ENCODE measurements around the gene SRGAP3.

Gene SRGAP3

GRCh38 chr3:9180764-9181117 lies 68.7 kb downstream of the SRGAP3 start:
- in situ Hi-C loops (cut with MboI; ENCODE audit: low sequenced_read_pairs): no loop called here

- in situ Hi-C loops (cut with MboI; ENCODE audit: low sequenced_read_pairs): no loop called here
Measured at GRCh38 chr3:9179826-9180763, 69.4 kb downstream of the SRGAP3 start.

- in situ Hi-C loops (cut with MboI; ENCODE audit: low sequenced_read_pairs): no loop called here
Measured at GRCh38 chr3:9178697-9179096, 70.7 kb downstream of the SRGAP3 start.

- in situ Hi-C loops (cut with MboI; ENCODE audit: low sequenced_read_pairs): no loop called here
Measured at GRCh38 chr3:9175421-9175820, 74.0 kb downstream of the SRGAP3 start.

- in situ Hi-C loops (cut with MboI; ENCODE audit: low sequenced_read_pairs): no loop called here
Measured at GRCh38 chr3:9173445-9173844, 76.0 kb downstream of the SRGAP3 start.

GRCh38 chr3:9172851-9173321 lies 76.6 kb downstream of the SRGAP3 start:
- in situ Hi-C loops (cut with MboI; ENCODE audit: low sequenced_read_pairs): no loop called here

- in situ Hi-C loops (cut with MboI; ENCODE audit: low sequenced_read_pairs): no loop called here
Measured at GRCh38 chr3:9170851-9171160, 78.6 kb downstream of the SRGAP3 start.

GRCh38 chr3:9169956-9170850 lies 79.2 kb downstream of the SRGAP3 start:
- in situ Hi-C loops (cut with MboI; ENCODE audit: low sequenced_read_pairs): no loop called here

- in situ Hi-C loops (cut with MboI; ENCODE audit: low sequenced_read_pairs): no loop called here
Measured at GRCh38 chr3:9169326-9169725, 80.1 kb downstream of the SRGAP3 start.

- in situ Hi-C loops (cut with MboI; ENCODE audit: low sequenced_read_pairs): no loop called here
Measured at GRCh38 chr3:9168241-9168741, 81.2 kb downstream of the SRGAP3 start.

GRCh38 chr3:9167222-9167621 lies 82.2 kb downstream of the SRGAP3 start:
- in situ Hi-C loops (cut with MboI; ENCODE audit: low sequenced_read_pairs): no loop called here

- in situ Hi-C loops (cut with MboI; ENCODE audit: low sequenced_read_pairs): no loop called here
Measured at GRCh38 chr3:9165421-9165820, 84.0 kb downstream of the SRGAP3 start.

- in situ Hi-C loops (cut with MboI; ENCODE audit: low sequenced_read_pairs): no loop called here
Measured at GRCh38 chr3:9163289-9163688, 86.2 kb downstream of the SRGAP3 start.

GRCh38 chr3:9161811-9162210 lies 87.6 kb downstream of the SRGAP3 start:
- in situ Hi-C loops (cut with MboI; ENCODE audit: low sequenced_read_pairs): no loop called here

GRCh38 chr3:9161298-9161697 lies 88.1 kb downstream of the SRGAP3 start:
- in situ Hi-C loops (cut with MboI; ENCODE audit: low sequenced_read_pairs): no loop called here

GRCh38 chr3:9158865-9159630 lies 90.4 kb downstream of the SRGAP3 start:
- in situ Hi-C loops (cut with MboI; ENCODE audit: low sequenced_read_pairs): no loop called here

- in situ Hi-C loops (cut with MboI; ENCODE audit: low sequenced_read_pairs): no loop called here
Measured at GRCh38 chr3:9157651-9158362, 91.6 kb downstream of the SRGAP3 start.

- in situ Hi-C loops (cut with MboI; ENCODE audit: low sequenced_read_pairs): no loop called here
Measured at GRCh38 chr3:9156604-9157003, 92.8 kb downstream of the SRGAP3 start.

GRCh38 chr3:9155028-9155427 lies 94.4 kb downstream of the SRGAP3 start:
- in situ Hi-C loops (cut with MboI; ENCODE audit: low sequenced_read_pairs): no loop called here

- in situ Hi-C loops (cut with MboI; ENCODE audit: low sequenced_read_pairs): no loop called here
Measured at GRCh38 chr3:9153904-9154619, 95.4 kb downstream of the SRGAP3 start.
